A673 (cell line): Measurements from ENCODE around the gene NAPA. TPM values are rescaled to one million over a fixed set of nuclear protein-coding genes. Genes with fewer than 3 reads are reported as not detected.
A peak's percentile ranks its signal among the peaks of the same experiment; 100 is the strongest.

Source experiments
- Bru-seq: library from RNA; stranded (reverse); fragments of 400-500 nt; gene quantifications from one replicate; lab custom pipeline; 2021; lab: Mats Ljungman, UMichigan
- BruChase-seq, 2 experiments: library from RNA; stranded (reverse); fragments of 400-500 nt; gene quantifications; one replicate each; lab custom pipeline; 2021; lab: Mats Ljungman, UMichigan
- BruUV-seq: library from RNA; stranded (reverse); fragments of 400-500 nt; replicated peaks from 2 replicates; lab custom pipeline; 2021; lab: Mats Ljungman, UMichigan
- CTCF ChIA-PET: fragments of 300-600 bp; sonication (Branson Sonifier 250); formaldehyde crosslinking; loops from one replicate; lab custom pipeline; 2022; ENCODE audit warnings: antibody characterized with exemption; lab: Charles Lee
- POLR2A ChIA-PET: fragments of 300-600 bp; sonication (Branson Sonifier 250); formaldehyde crosslinking; loops from one replicate; lab custom pipeline; 2022; ENCODE audit warnings: antibody characterized with exemption; ENCODE audit not compliant: low non-redundant PET; lab: Charles Lee
- DNase-seq: peaks from one replicate; pipeline ENCODE4 v3.0.0-alpha.2; 2015; ENCODE audit warnings: low spot score
- H3K27ac ChIP-seq: fragments of 200-600 bp; sonication (generic); 2 replicates; pipeline ENCODE4 v1.5.1; 2016; ENCODE audit warnings: mixed run types, low read depth, mild to moderate bottlenecking, mixed read lengths, antibody characterized with exemption, low read length; ENCODE audit not compliant: poor library complexity, severe bottlenecking
- H3K27me3 ChIP-seq: fragments of 200-600 bp; sonication (generic); replicated peaks from 2 replicates; pipeline ENCODE4 v1.6.1; 2017; ENCODE audit warnings: mixed run types, low read depth, mild to moderate bottlenecking, mixed read lengths, antibody characterized with exemption, low read length; ENCODE audit not compliant: insufficient read depth, poor library complexity
- H3K36me3 ChIP-seq: fragments of 200-600 bp; sonication (generic); 2 replicates; pipeline ENCODE4 v1.6.1; 2016; ENCODE audit warnings: mixed run types, mild to moderate bottlenecking, mixed read lengths, antibody characterized with exemption, low read length; ENCODE audit not compliant: insufficient read depth, poor library complexity, severe bottlenecking
- H3K4me1 ChIP-seq: fragments of 200-600 bp; sonication (generic); 2 replicates; pipeline ENCODE4 v1.6.1; 2017; ENCODE audit warnings: mixed run types, mild to moderate bottlenecking, mixed read lengths, antibody characterized with exemption, low read length; ENCODE audit not compliant: insufficient read depth, poor library complexity, severe bottlenecking
- H3K4me3 ChIP-seq: fragments of 200-600 bp; sonication (generic); 2 replicates; pipeline ENCODE4 v1.5.1; 2016; ENCODE audit warnings: low read depth, mixed run types, mild to moderate bottlenecking, mixed read lengths, low read length; ENCODE audit not compliant: poor library complexity, severe bottlenecking
- H3K9me3 ChIP-seq: fragments of 200-600 bp; sonication (generic); 2 replicates; pipeline ENCODE4 v1.6.1; 2016; ENCODE audit warnings: mixed run types, low read depth, mild to moderate bottlenecking, mixed read lengths, antibody characterized with exemption, low read length; ENCODE audit not compliant: poor library complexity, severe bottlenecking
- CTCF ChIP-seq: fragments of 300-800, 200-600 bp; sonication (generic); conservative IDR thresholded peaks from 2 replicates; pipeline ENCODE4 v1.5.1; 2017; ENCODE audit warnings: low read depth, mild to moderate bottlenecking, antibody characterized with exemption, low read length, moderate library complexity, mixed read lengths
- EZH2 ChIP-seq: fragments of 200-600 bp; sonication (generic); IDR thresholded peaks from 2 replicates; pipeline ENCODE4 v1.6.1; 2017; ENCODE audit warnings: borderline replicate concordance, low read depth, mild to moderate bottlenecking, mixed read lengths, antibody characterized with exemption, low read length; ENCODE audit not compliant: poor library complexity, severe bottlenecking
- intact Hi-C: fragments of 100-400 bp; cut with micrococcal nuclease; formaldehyde crosslinking; loops from one replicate; pipeline ENCODE4 v1.10.0; 2022; ENCODE audit not compliant: unreplicated experiment
- long read RNA-seq: library from polyadenylated mRNA; stranded (forward); transcript quantifications from one replicate; pipeline ENCODE4 v2.0.0, GENCODE V29; 2022
- total RNA-seq: library from RNA; stranded (reverse); gene quantifications from 2 replicates; pipeline ENCODE4 v1.2.3, GENCODE V29; 2021

NAPA gene
- total RNA-seq = 88.9 and 90.9 TPM in 2 replicates
- percentile 62 among the genes with signal in this experiment for Bru-seq, nascent RNA
- percentile 70 among the genes with signal in this experiment for BruChase-seq, experiment 1, labeled RNA remaining after a 2-hour chase
- percentile 82 among the genes with signal in this experiment for BruChase-seq, experiment 2, labeled RNA remaining after a 6-hour chase
- long read RNA-seq, transcript NAPA-201 (11 exons, 1,839 nt) = major isoform, 197 of 235 reads
- long read RNA-seq, transcript NAPA-205 (9 exons, 1,417 nt) = minor isoform, 8 of 235 reads
- long read RNA-seq, partial matches to known transcripts = 5 of 235 reads
- long read RNA-seq, other reads (novel, unspliced or antisense) = 24 of 235 reads

GRCh38 chr19:47514869-47515588 is at the start of gene NAPA:
TSS of gene NAPA (minus strand) at chr19:47515063. CDS start at chr19:47514940, 123 bp downstream.
- TF ChIP-seq EZH2 = no peak
- TF ChIP-seq CTCF = no peak
- Histone ChIP-seq H3K36me3 (no peaks in the 10 kb centered on the region), H3K4me3 (peak within 1 kb of the TSS; percentile 94), H3K27me3 (no peaks in the 10 kb centered on the region), H3K4me1 (peaks cover 3% of the 10 kb centered on the region), H3K27ac (peak within 1 kb of the TSS; percentile 92), H3K9me3 (no peaks in the 10 kb centered on the region)
- POLR2A ChIA-PET = no interaction called here
- intact Hi-C loops = loop anchor here (2.0 to 10.0 kb wide), 4 partner anchors 68 to 180 kb away; no protein-coding TSS in a partner anchor
- CTCF ChIA-PET = interaction anchor here (0.5 to 1.8 kb wide), 3 partner anchors 31 to 151 kb away, joined by 3 to 8 read pairs (median 4); partner anchors contain the start of gene KPTN
- BruUV-seq = no TSS peak
- peak; percentile 100 for DNase-seq

GRCh38 chr19:47564081-47564480 is 49.2 kb upstream of the NAPA start:
- no peak overlapping the region for H3K27ac ChIP-seq
- intact Hi-C loops = no loop called here
- no TSS peak for BruUV-seq
- no peaks in the 10 kb centered on the region for H3K36me3 ChIP-seq
- H3K27me3 ChIP-seq = no peaks in the 10 kb centered on the region
- H3K4me1 ChIP-seq = no peaks in the 10 kb centered on the region
- ChIA-PET CTCF (no interaction called here), POLR2A (no interaction called here)
- no peaks in the 10 kb centered on the region for H3K9me3 ChIP-seq
- no peak for TF ChIP-seq CTCF
- TF ChIP-seq EZH2 = no peak
- DNase-seq = no peak
- no peak overlapping the region for H3K4me3 ChIP-seq

- TF ChIP-seq CTCF = no peak
- no peak for TF ChIP-seq EZH2
- intact Hi-C loops = no loop called here
- no peaks in the 10 kb centered on the region for H3K9me3 ChIP-seq
- BruUV-seq = no TSS peak
- no peaks in the 10 kb centered on the region for H3K27me3 ChIP-seq
- no peaks in the 10 kb centered on the region for H3K4me1 ChIP-seq
- H3K27ac ChIP-seq = no peak overlapping the region
- DNase-seq = no peak
- POLR2A ChIA-PET = no interaction called here
- CTCF ChIA-PET = no interaction called here
- H3K4me3 ChIP-seq = no peak overlapping the region
- H3K36me3 ChIP-seq = no peaks in the 10 kb centered on the region
Observed at GRCh38 chr19:47561440-47562057, 46.7 kb upstream of the NAPA start.
